Spleen (tissue), 7 donors: ENCODE data around the gene PRKG1.
"Not testable (repeated sequence)": the region's sequence is repeated elsewhere in the genome, so short reads cannot be mapped to it uniquely, and the experiment has no call there.

Source experiments
- POLR2A ChIP-seq, 3 donors: fragments of 450-650 bp; IDR thresholded peaks; one replicate each; pipeline ENCODE4 v1.5.1; 2017; ENCODE audit warnings: antibody characterized with exemption in 3 of 3, mild to moderate bottlenecking in 1 of 3
- TF ChIP-seq, protein P1 (sequence below), 11 experiments: fragments of 200-600 bp in 7 of 11; fragments of 450-650 bp in 4 of 11; sonication (generic) in 4 of 11; IDR thresholded peaks in 8 of 11; conservative IDR thresholded peaks in 3 of 11; 1 replicate in 7 of 11; 2 replicates in 4 of 11; pipeline versions ENCODE4 v1.4.0 to v1.8.0; 2016 to 2021; ENCODE audit warnings: antibody characterized with exemption in 11 of 11, inconsistent platforms in 4 of 11, mild to moderate bottlenecking in 1 of 11
- donor health status: DM: no; HTN: no; CAD: no; lungs with moderate emphysema.
- donor health status: DM: no; HTN: no; CAD: no.
- donor health status: DM: no; HTN: no; CAD: no.

DNA sequence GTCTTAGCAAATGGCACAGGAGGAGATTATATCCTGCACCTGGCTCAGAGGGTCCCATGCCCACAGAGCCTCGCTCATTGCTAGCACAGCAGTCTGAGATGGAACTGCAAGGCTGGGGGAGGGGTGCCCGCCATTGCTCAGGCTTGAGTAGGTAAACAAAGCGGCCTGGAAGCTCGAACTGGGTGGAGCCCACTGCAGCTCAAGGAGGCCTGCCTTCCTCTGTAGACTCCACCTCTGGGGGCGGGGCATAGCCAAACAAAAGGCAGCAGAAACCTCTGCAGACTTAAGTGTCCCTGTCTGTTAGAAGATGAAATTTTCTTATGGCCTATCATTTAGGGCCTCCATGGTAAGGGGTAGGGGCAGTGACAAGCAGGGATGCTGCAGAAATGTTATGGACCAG lies 207.1 kb downstream of the PRKG1 start:
- TF ChIP-seq, protein P1, sequence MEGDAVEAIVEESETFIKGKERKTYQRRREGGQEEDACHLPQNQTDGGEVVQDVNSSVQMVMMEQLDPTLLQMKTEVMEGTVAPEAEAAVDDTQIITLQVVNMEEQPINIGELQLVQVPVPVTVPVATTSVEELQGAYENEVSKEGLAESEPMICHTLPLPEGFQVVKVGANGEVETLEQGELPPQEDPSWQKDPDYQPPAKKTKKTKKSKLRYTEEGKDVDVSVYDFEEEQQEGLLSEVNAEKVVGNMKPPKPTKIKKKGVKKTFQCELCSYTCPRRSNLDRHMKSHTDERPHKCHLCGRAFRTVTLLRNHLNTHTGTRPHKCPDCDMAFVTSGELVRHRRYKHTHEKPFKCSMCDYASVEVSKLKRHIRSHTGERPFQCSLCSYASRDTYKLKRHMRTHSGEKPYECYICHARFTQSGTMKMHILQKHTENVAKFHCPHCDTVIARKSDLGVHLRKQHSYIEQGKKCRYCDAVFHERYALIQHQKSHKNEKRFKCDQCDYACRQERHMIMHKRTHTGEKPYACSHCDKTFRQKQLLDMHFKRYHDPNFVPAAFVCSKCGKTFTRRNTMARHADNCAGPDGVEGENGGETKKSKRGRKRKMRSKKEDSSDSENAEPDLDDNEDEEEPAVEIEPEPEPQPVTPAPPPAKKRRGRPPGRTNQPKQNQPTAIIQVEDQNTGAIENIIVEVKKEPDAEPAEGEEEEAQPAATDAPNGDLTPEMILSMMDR (IDR thresholded peaks at IDR 0.05 in 8 of 11, conservative IDR thresholded peaks at IDR 0.05 in 3 of 11), result not testable (repeated sequence)
- not testable (repeated sequence) for TF ChIP-seq POLR2A (IDR thresholded peaks at IDR 0.05)
